ENCODE results near the gene FAM168A.

The FAM168A gene

GRCh38 chr11:73598719-73599379 lies 937 bp upstream of the FAM168A start:
- no peak for TF ChIP-seq CTCF (conservative IDR thresholded peaks at IDR 0.05; ENCODE audit: low read depth)
- H3K27ac ChIP-seq: peak overlapping the region; percentile 83
- POLR2A ChIA-PET (ENCODE audit: low non-redundant PET): interaction anchor here (0.6 kb wide), 1 partner anchor 200 kb away, joined by 10 read pairs; no protein-coding TSS in a partner anchor
- CTCF ChIA-PET: interaction anchor here (0.7 to 1.3 kb wide), 2 partner anchors 120 to 140 kb away, joined by 3 to 4 read pairs; no protein-coding TSS in a partner anchor
- DNase-seq (ENCODE audit: low spot score): peak; percentile 17

GRCh38 chr11:73597336-73597955 lies 466 bp downstream of the FAM168A start:
- CTCF ChIA-PET: no interaction called here
- peak overlapping the region; percentile 83 for H3K27ac ChIP-seq
- POLR2A ChIA-PET (ENCODE audit: low non-redundant PET): no interaction called here
- no peak for TF ChIP-seq CTCF (conservative IDR thresholded peaks at IDR 0.05; ENCODE audit: low read depth)
- DNase-seq (ENCODE audit: low spot score): peak; percentile 6

GRCh38 chr11:73596547-73596946 lies 1.4 kb downstream of the FAM168A start:
- ChIA-PET CTCF (no interaction called here), POLR2A (ENCODE audit: low non-redundant PET) (no interaction called here)
- DNase-seq (ENCODE audit: low spot score): no peak
- peak overlapping the region; percentile 83; the same call in 1 of the 2 replicates for H3K27ac ChIP-seq
- no peak for TF ChIP-seq CTCF (conservative IDR thresholded peaks at IDR 0.05; ENCODE audit: low read depth)

- ChIA-PET POLR2A (ENCODE audit: low non-redundant PET) (no interaction called here), CTCF (no interaction called here)
- H3K27ac ChIP-seq: no peak overlapping the region
- DNase-seq (ENCODE audit: low spot score): no peak
- no peak for TF ChIP-seq CTCF (conservative IDR thresholded peaks at IDR 0.05; ENCODE audit: low read depth)
These were observed 5.3 kb downstream of the FAM168A start for GRCh38 chr11:73592640-73593039.

- no peak for TF ChIP-seq CTCF (conservative IDR thresholded peaks at IDR 0.05; ENCODE audit: low read depth)
- ChIA-PET CTCF (no interaction called here), POLR2A (ENCODE audit: low non-redundant PET) (no interaction called here)
- no peak overlapping the region for H3K27ac ChIP-seq
- DNase-seq (ENCODE audit: low spot score): no peak
These were observed 6.2 kb downstream of the FAM168A start for GRCh38 chr11:73591743-73592142.

GRCh38 chr11:73590991-73591390 lies 6.9 kb downstream of the FAM168A start:
- no peak for DNase-seq (ENCODE audit: low spot score)
- H3K27ac ChIP-seq: no peak overlapping the region
- ChIA-PET CTCF (interaction anchor here (0.6 kb wide), 1 partner anchor 511 kb away, joined by 4 read pairs; no protein-coding TSS in a partner anchor), POLR2A (ENCODE audit: low non-redundant PET) (no interaction called here)
- TF ChIP-seq CTCF (conservative IDR thresholded peaks at IDR 0.05; ENCODE audit: low read depth): no peak
